Measurements from ENCODE around the gene IGSF1. TPM values are rescaled to one million over a fixed set of nuclear protein-coding genes. Genes with fewer than 3 reads are reported as not detected.

IGSF1 gene
- total RNA-seq, 1 experiment from 2014 or later, result 0.79 TPM

DNA sequence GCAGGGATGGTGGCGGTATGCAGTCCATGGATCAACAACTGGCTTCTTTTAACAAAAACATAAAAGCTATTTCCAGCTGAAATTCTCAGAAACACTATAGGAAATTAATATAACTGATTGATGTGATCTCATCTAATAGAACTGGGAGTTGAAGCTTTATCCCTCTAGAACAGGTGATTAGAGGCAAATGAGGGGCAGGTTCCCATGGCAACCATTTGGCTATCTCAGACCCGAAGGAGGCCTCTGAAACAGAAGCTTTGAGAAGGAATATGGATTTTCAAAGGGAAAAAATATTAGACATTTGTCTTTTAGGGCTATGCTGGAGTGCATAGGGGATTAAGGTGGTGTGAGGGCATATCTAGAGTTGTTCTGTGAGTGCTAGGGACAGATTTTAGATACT, 50.0 kb downstream of the IGSF1 start:
- intact Hi-C loops (cut with micrococcal nuclease), result no loop called here
- BruUV-seq (replicated peaks), result no TSS peak
- CTCF ChIA-PET, result no interaction called here
- no peak for DNase-seq (ENCODE audit: low read depth, low spot score)
- Histone ChIP-seq H3K9me2 (ENCODE audit: insufficient read depth) (no peaks in the 10 kb centered on the region), H3K27me3 (ENCODE audit: insufficient read depth, low read length) (no peaks in the 10 kb centered on the region), H3K4me3 (replicated peaks in 1 of 2; ENCODE audit: low read depth in 1 of 2, low read length in 2 of 2) (no peak overlapping the region), H3K36me3 (ENCODE audit: control insufficient read depth in 1 of 2, insufficient read depth in 2 of 2, low read length in 2 of 2) (no peaks in the 10 kb centered on the region), H3K4me2 (ENCODE audit: low read length) (no peak overlapping the region), H3K9me3 (ENCODE audit: control insufficient read depth in 1 of 2, insufficient read depth in 1 of 2, low read depth in 1 of 2, low read length in 2 of 2) (no peaks in the 10 kb centered on the region), H3K4me1 (ENCODE audit: control insufficient read depth in 1 of 2, insufficient read depth in 2 of 2, low read length in 2 of 2) (no peaks in the 10 kb centered on the region), H3K79me2 (ENCODE audit: insufficient read depth, low read length) (no peaks in the 10 kb centered on the region), H4K20me1 (ENCODE audit: insufficient read depth) (no peaks in the 10 kb centered on the region), H2AFZ (ENCODE audit: low read depth, low read length, poor library complexity, severe bottlenecking) (no peak overlapping the region), H3K9ac (ENCODE audit: low read length) (no peak overlapping the region), H3K27ac (ENCODE audit: low read depth, low read length) (no peak overlapping the region)
- RAD21 ChIA-PET (ENCODE audit: low non-redundant PET in 1 of 2, low total read pairs in 2 of 2, uncharacterized antibody in 2 of 2, unreplicated experiment in 2 of 2), result no interaction called here
- no peak for TF ChIP-seq FOSL1 (IDR thresholded peaks at IDR 0.05; ENCODE audit: low read depth)
- TF ChIP-seq ZNF274 (IDR thresholded peaks at IDR 0.05; ENCODE audit: low read depth, low read length), result no peak
- TF ChIP-seq, protein P1, sequence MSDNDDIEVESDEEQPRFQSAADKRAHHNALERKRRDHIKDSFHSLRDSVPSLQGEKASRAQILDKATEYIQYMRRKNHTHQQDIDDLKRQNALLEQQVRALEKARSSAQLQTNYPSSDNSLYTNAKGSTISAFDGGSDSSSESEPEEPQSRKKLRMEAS (IDR thresholded peaks at IDR 0.05), result no peak
- no peak for TF ChIP-seq ELF1 (IDR thresholded peaks at IDR 0.05; ENCODE audit: borderline replicate concordance, low read depth)
- POLR2A ChIA-PET, result no interaction called here
- no peak for ATAC-seq

DNA sequence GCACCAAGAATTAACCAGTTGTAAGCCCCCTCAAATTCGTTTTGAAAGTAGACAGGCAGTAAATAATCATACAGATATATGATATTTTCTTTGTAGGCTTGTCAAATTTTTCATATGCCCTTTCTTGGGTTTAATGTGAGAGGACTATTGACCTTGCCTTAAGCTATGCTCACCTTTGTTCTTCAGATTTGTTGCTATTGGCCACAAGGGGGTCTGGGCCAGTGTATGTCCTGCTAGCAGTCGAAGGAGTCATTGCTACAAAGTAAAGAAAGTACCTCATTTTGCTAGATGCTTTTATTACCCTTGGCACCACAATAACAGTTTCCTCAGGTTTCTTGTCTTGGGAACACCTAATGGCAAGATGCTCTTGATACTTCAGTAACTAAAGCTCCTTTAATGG, 51.7 kb downstream of the IGSF1 start:
- no peak overlapping the region for H3K9ac ChIP-seq (ENCODE audit: low read length)
- no peaks in the 10 kb centered on the region for H3K79me2 ChIP-seq (ENCODE audit: insufficient read depth, low read length)
- intact Hi-C loops (cut with micrococcal nuclease), result no loop called here
- H3K9me3 ChIP-seq (ENCODE audit: control insufficient read depth in 1 of 2, insufficient read depth in 1 of 2, low read depth in 1 of 2, low read length in 2 of 2), result no peaks in the 10 kb centered on the region
- H3K36me3 ChIP-seq (ENCODE audit: control insufficient read depth in 1 of 2, insufficient read depth in 2 of 2, low read length in 2 of 2), result no peaks in the 10 kb centered on the region
- ChIA-PET POLR2A (no interaction called here), RAD21 (ENCODE audit: low non-redundant PET in 1 of 2, low total read pairs in 2 of 2, uncharacterized antibody in 2 of 2, unreplicated experiment in 2 of 2) (no interaction called here), CTCF (no interaction called here)
- no peaks in the 10 kb centered on the region for H3K9me2 ChIP-seq (ENCODE audit: insufficient read depth)
- BruUV-seq (replicated peaks), result no TSS peak
- H3K27ac ChIP-seq (ENCODE audit: low read depth, low read length), result no peak overlapping the region
- no peak overlapping the region for H3K4me3 ChIP-seq (replicated peaks in 1 of 2; ENCODE audit: low read depth in 1 of 2, low read length in 2 of 2)
- ATAC-seq (no peak), DNase-seq (ENCODE audit: low read depth, low spot score) (no peak)
- no peaks in the 10 kb centered on the region for H3K27me3 ChIP-seq (ENCODE audit: insufficient read depth, low read length)
- TF ChIP-seq SRF (IDR thresholded peaks at IDR 0.05; ENCODE audit: low read depth) (no peak), POLR2A (IDR thresholded peaks at IDR 0.05; ENCODE audit: borderline replicate concordance, extremely low read depth, insufficient read depth, insufficient read length) (no peak)
- H2AFZ ChIP-seq (ENCODE audit: low read depth, low read length, poor library complexity, severe bottlenecking), result no peak overlapping the region
- no peak overlapping the region for H3K4me2 ChIP-seq (ENCODE audit: low read length)
- no peaks in the 10 kb centered on the region for H4K20me1 ChIP-seq (ENCODE audit: insufficient read depth)
- no peaks in the 10 kb centered on the region for H3K4me1 ChIP-seq (ENCODE audit: control insufficient read depth in 1 of 2, insufficient read depth in 2 of 2, low read length in 2 of 2)
